ENCODE measurements around the gene HMGCS2. TPM values are rescaled to one million over a fixed set of nuclear protein-coding genes. Genes with fewer than 3 reads are reported as not detected.

HMGCS2 gene
- total RNA-seq, 6 donors from 2014 or later, result 0.31 to 5.9 (median 1.2) TPM; not detected in 1

DNA sequence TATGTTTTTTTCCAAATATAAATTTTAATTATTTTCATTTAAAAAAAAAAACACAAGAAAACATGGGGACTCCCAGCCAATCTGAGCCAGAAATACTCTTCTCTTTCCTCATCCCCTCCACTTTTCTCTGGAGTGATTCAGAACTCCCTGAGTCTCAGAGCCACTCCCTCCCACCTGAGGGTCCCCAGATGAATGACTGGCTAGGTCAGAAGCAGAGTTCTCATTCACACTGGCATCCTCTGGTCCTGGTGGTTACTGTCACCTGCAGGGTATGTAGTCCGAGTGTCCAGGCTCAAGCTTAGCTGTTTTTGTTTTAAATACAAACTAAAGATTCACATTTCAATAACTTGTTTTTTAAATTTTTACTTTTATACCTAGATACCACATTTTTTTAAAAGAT, 6.3 kb downstream of the HMGCS2 start:
- Histone ChIP-seq H3K4me3 (no peak overlapping the region), H3K4me1 (peaks cover 0 to 6% (median 2%) of the 10 kb centered on the region in 4 donors), H3K9me3 (peaks cover 0 to 4% (median 0%) of the 10 kb centered on the region in 4 donors), H3K27ac (no peak overlapping the region), H3K27me3 (no peaks in the 10 kb centered on the region), H3K36me3 (no peaks in the 10 kb centered on the region)
- 96 to 100% methylated on average over 1 of the region's 1 CpG for WGBS, 2 donors
- ATAC-seq (ENCODE audit: low FRiP score in 2 of 2) (no peak), DNase-seq (no peak)
- TF ChIP-seq EP300 (IDR thresholded peaks at IDR 0.05) (no peak), POLR2A (IDR thresholded peaks at IDR 0.05) (no peak), POLR2AphosphoS5 (IDR thresholded peaks at IDR 0.05) (no peak)
- TF ChIP-seq, protein P1, sequence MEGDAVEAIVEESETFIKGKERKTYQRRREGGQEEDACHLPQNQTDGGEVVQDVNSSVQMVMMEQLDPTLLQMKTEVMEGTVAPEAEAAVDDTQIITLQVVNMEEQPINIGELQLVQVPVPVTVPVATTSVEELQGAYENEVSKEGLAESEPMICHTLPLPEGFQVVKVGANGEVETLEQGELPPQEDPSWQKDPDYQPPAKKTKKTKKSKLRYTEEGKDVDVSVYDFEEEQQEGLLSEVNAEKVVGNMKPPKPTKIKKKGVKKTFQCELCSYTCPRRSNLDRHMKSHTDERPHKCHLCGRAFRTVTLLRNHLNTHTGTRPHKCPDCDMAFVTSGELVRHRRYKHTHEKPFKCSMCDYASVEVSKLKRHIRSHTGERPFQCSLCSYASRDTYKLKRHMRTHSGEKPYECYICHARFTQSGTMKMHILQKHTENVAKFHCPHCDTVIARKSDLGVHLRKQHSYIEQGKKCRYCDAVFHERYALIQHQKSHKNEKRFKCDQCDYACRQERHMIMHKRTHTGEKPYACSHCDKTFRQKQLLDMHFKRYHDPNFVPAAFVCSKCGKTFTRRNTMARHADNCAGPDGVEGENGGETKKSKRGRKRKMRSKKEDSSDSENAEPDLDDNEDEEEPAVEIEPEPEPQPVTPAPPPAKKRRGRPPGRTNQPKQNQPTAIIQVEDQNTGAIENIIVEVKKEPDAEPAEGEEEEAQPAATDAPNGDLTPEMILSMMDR (IDR thresholded peaks at IDR 0.05), result no peak

DNA sequence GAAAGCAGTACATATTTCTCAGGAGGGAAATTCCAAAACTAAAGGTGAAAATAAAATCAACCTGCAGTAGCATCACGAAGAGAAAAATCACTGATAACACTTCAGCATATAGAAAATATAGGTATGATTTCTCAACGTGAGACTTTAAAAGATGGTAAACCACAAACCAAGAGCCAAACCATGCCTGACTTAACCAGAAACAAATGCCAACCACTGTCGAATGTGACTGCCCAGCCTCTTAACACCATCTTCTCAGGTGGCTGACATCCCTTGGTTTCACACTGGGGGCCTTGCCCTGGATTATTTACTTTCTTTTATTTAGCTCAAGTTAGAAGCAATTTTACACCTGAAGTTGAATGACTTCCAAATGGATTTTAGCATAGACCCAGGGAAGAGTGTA, 10.1 kb downstream of the HMGCS2 start:
- DNase-seq (no peak), ATAC-seq (ENCODE audit: low FRiP score in 2 of 2) (no peak)
- Histone ChIP-seq H3K4me1 (no peaks in the 10 kb centered on the region), H3K27me3 (no peaks in the 10 kb centered on the region), H3K9me3 (no peaks in the 10 kb centered on the region), H3K4me3 (no peak overlapping the region), H3K27ac (no peak overlapping the region), H3K36me3 (no peaks in the 10 kb centered on the region)
- 68 to 72% methylated on average over 3 of the region's 3 CpGs for WGBS, 2 donors
- TF ChIP-seq EP300 (IDR thresholded peaks at IDR 0.05), result no peak
- TF ChIP-seq, protein P1 (IDR thresholded peaks at IDR 0.05), result no peak
- no peak for TF ChIP-seq POLR2A (IDR thresholded peaks at IDR 0.05)
- TF ChIP-seq POLR2AphosphoS5 (IDR thresholded peaks at IDR 0.05), result no peak

DNA sequence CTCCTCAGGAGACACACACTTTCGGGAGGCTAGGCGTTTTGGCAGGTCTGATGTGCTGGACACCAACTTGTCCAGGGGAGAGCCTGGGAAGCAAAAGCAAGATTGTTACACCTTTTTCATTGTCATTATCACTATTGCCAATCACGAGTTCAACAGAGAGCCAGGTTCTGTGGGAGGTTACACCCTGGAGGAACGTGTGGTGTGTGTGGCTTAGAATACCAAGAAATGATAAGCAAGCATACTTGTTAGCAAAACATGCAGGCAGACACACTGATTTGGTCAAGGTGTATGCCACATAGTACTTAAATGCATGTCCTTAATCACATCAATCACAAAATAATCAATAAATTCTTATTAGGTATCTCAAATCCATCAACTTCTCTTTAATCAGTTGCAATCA, 16.1 kb downstream of the HMGCS2 start:
- ATAC-seq (ENCODE audit: low FRiP score in 2 of 2), result no peak
- Histone ChIP-seq H3K27me3 (no peaks in the 10 kb centered on the region), H3K27ac (no peak overlapping the region), H3K36me3 (no peaks in the 10 kb centered on the region), H3K4me1 (no peaks in the 10 kb centered on the region), H3K9me3 (no peaks in the 10 kb centered on the region), H3K4me3 (no peak overlapping the region)
- DNase-seq, result no peak
- WGBS, 2 donors, result 87 to 90% methylated on average over 4 of the region's 4 CpGs
- TF ChIP-seq EP300 (IDR thresholded peaks at IDR 0.05) (no peak), POLR2A (IDR thresholded peaks at IDR 0.05) (no peak), POLR2AphosphoS5 (IDR thresholded peaks at IDR 0.05) (no peak)
- TF ChIP-seq, protein P1 (IDR thresholded peaks at IDR 0.05), result no peak

GRCh38 chr1:119748040-119748439, 20.7 kb downstream of the HMGCS2 start:
- no peak for ATAC-seq (ENCODE audit: low FRiP score in 2 of 2)
- 59 to 64% methylated on average over 4 of the region's 4 CpGs for WGBS, 2 donors
- Histone ChIP-seq H3K4me3 (no peak overlapping the region), H3K36me3 (no peaks in the 10 kb centered on the region), H3K27ac (no peak overlapping the region), H3K4me1 (no peaks in the 10 kb centered on the region), H3K27me3 (no peaks in the 10 kb centered on the region), H3K9me3 (no peaks in the 10 kb centered on the region)
- no peak for TF ChIP-seq POLR2AphosphoS5 (IDR thresholded peaks at IDR 0.05)
- no peak for TF ChIP-seq POLR2A (IDR thresholded peaks at IDR 0.05)
- DNase-seq, result no peak

GRCh38 chr1:119747451-119747850, 21.3 kb downstream of the HMGCS2 start:
- H3K4me3 ChIP-seq, result no peak overlapping the region
- H3K4me1 ChIP-seq, result no peaks in the 10 kb centered on the region
- H3K9me3 ChIP-seq, result no peaks in the 10 kb centered on the region
- ATAC-seq (ENCODE audit: low FRiP score in 2 of 2), result no peak
- H3K27ac ChIP-seq, result no peak overlapping the region
- DNase-seq, result no peak
- WGBS, 2 donors, result 64 to 86% methylated on average over 2 to 3 of the region's 3 CpGs
- no peaks in the 10 kb centered on the region for H3K36me3 ChIP-seq
- TF ChIP-seq, protein P1 (IDR thresholded peaks at IDR 0.05), result no peak
- TF ChIP-seq EP300 (IDR thresholded peaks at IDR 0.05), result no peak
- TF ChIP-seq POLR2A (IDR thresholded peaks at IDR 0.05), result no peak
- no peak for TF ChIP-seq POLR2AphosphoS5 (IDR thresholded peaks at IDR 0.05)
- no peaks in the 10 kb centered on the region for H3K27me3 ChIP-seq

All from upper lobe of left lung (tissue), 6 donors.